ENCODE measurements around the gene ZBTB24.

ZBTB24 gene

GRCh38 chr6:109420751-109421150 is 62.3 kb downstream of the ZBTB24 start:
- peak; percentile 82 for DNase-seq (ENCODE audit: low spot score)

- DNase-seq (ENCODE audit: low spot score), result no peak
These were observed 65.4 kb downstream of the ZBTB24 start for GRCh38 chr6:109417646-109418045.

All from kidney tubule cell (primary cell).